ENCODE results near the gene EPO. TPM values are rescaled to one million over a fixed set of nuclear protein-coding genes. Genes with fewer than 3 reads are reported as not detected.

EPO gene
- polyA plus RNA-seq, 4 donors, result 0.17 to 0.18 TPM; not detected in 2

DNA sequence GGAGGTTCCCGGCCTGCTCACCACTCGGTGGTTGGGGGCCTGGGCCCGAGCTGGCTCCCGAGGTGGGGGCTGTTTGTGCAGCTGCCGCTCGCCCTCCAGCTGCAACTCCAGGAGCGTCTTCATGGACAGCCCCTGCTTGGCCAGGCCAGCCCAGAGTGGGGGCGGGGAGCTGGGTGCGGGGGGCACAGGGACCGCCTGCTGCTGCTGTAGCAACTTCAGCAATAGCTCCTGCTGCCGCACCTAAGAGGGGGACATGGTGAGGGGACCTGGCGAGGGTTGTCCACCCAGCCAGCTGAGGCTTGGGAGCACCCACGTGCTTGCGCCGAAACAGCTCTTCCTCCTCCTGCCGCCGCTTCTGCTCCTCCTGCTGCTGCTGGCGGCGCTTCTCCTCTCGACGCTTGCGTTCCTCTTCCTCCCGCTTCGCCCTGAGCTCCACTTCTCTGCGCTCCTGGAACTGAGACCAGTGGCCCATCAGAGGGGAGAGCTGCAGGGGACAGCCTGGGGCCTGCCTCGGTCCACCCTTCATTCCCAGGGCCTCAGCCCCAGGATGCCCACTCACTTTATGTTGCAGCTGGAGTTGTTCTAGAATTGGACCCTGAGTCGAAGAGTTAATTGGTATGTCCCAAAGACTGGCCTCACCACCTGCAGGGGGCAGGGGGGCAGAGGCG is 37.1 kb upstream of the EPO start:
- no peak for DNase-seq (ENCODE audit: low read depth in 4 of 4, low spot score in 3 of 4)

DNA sequence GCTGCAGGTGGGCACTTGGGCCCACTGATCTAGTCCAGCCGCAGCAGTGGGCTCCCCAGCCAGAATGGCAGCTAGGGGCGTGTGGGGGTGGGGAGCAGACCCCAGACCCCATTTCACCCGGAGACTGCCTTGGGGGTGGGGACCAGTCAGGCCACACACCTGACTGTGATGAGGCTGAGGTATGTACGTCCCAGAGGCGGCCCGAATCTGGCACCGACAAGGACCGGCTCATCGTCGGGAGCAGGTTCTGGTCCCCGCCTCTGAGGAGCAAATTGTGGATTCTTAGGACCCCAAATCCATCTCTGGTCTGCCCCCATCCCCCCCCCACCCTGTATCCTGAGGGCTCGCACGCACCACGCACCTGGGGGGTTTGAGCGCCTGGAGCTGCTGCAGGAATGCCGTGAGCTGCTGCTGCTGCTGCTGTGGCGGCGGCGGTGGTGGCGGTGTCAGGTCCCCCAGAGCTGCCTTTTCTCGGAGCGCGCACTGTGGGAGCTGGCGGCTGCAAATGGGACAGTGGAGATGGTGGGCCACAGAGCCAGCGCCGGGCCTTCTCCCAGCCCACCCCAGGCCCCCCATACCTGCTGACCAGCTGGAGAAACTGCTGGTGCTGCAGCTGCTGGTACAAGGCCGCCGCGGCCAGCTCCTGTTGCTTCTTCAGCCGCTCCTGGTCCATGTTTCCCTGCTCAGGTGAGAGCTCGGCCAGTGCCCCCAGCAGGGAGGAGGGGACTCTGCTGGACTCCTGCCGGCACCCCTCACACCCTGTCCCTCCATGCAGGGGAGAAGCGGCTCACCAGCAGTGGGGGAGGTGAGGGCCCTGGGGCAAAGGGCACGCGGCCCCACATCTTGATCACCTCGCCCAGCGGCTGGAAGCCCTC is 36.4 kb upstream of the EPO start:
- no peak for DNase-seq (ENCODE audit: low read depth in 4 of 4, low spot score in 3 of 4)

DNA sequence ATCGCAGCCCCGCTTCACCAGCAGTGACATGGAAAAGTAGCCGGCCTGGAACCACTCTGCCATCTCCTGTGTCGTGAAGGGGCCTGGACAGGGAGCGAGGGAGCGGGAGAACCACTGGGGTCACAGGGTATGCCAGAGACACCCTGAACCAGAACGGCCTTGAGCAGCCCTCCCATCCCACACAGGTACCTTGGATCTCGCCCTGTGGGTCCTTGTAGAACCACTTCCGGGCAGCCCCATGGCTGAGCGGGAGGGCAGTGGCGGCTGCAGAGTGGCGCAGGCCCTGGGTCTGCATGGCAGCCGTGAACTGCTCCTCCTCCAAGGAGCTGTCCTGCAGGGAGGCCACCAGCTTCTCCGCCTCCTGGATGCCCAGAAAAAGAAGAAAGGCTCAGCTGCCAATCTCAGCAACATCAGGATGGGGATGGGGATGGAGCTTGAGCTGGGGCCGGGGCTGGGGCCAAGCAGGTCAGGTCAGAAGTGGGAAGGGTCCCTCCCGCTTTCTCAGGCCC is 35.7 kb upstream of the EPO start:
- no peak for DNase-seq (ENCODE audit: low read depth in 4 of 4, low spot score in 3 of 4)

DNA sequence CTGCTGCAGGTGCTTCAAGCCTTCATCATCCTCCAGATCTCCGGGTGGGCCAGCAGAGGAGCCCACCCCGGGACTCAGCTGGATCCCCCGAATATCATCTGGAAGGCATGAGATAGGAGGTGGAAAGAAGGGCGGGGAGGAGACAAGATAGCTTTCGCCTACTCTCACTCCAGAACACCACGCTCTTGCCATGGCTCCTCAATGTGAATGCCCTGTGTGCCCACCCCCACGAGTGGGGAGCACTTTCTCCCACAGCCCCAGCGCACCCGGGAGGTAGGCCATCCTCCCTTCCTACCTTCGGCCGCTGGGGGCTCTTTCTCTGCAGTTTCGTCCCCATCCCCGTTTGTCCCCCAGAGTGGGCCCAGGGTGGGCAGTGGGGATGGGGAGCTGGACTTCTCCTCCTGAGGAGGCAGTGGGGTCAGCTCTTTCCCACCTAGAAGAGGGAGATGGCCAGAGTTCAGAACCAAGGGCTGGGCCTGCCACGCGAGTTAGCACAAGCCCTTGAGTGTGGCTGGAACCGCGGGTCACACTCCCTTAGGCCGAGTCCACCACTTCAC is 35.1 kb upstream of the EPO start:
- no peak for DNase-seq (ENCODE audit: low read depth in 4 of 4, low spot score in 3 of 4)

DNA sequence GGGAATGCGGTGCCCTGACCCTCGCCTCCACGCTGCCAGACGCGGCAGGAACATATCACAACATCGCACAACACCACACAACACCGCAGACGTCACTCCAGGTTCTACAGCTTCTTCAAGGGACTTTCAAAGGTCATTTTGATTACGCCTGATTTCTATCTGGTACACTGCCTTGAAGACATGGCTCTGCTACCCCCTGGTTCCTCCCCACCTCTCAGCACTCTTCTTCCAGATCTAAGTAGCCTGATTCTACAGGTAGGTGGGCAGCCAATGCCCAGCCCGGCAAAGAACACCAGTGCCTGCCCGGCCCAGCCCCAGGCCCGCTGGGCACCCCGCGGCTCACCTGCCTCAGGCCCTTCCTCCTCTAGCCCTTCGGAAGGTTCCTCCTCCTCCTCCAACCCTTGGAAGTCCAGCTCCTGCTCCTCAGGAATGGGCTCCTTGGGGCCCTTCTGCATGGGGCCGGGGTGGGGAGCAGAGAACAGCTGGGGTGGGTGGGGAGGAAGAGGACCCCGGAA is 34.6 kb upstream of the EPO start:
- DNase-seq (ENCODE audit: low read depth in 4 of 4, low spot score in 3 of 4), result no peak

DNA sequence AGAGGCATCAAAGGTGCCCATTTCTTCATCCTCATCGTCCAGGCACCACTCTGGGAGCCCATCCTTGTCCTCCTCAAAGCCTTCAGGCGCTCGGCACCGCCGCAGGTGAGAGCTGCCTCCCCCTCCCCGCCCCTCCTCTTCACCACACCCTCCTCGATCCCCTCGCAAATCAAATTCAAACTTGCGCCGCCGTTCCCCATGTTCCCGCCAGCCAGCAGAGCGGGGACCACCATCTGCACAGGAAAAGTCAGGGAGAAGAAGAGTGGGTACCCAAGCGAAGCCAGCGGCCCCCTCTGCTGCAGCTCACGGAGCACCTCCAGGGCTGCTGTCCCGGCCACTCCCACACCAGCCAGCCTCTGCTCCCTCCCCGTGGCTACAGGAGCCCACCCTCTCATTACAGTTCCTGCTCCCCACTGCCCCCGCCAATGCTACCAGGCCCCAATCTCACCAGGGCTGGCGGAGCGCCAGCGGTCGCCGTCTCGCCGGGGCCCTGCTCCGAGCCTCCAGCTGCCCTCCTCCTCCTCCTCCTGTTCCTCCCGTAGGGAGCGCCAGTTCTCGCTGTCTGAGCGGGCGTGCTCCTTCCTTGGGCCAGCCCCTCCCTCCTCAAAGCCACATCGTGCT is 34.0 kb upstream of the EPO start:
- DNase-seq (ENCODE audit: low read depth in 4 of 4, low spot score in 3 of 4), result no peak

DNA sequence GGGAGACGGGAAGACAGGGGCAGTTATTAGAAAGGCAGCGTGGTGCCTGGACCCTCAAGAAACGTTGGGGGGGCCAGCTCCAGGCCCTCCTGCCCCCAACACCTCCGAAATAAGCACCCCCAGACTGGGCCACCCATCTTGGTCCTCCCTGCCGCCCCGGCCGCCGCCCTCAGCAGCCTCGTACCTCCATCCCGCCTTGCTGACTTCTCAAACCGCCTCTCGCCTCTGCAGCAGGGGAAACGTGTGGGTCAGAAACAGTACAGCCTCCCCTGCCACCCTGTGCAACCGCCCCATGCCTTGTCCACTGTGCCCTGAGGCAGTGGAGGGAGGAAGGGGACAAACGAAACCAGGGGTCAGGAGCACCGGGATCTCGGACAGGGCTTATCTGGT is 33.5 kb upstream of the EPO start:
- DNase-seq (ENCODE audit: low read depth in 4 of 4, low spot score in 3 of 4), result no peak

DNA sequence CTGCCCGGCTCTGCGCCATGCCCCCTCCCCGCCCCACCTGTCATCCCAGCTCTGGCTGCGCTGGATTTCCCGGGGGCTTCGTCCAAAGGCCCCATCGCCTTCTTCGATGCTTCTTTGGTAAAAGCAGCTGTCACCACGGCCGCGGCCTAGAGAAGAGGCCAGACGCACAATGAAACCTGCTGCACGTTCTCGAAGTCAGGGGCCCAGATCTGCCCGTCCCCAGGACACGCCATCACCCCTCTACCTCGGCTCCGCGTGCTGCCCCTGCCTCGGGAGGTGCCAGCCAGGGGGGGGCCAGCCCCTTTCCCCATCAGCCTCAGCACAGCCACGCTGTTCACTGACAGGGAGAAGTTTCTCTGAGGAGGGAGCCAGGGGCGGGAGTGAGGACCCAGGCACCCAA is 33.0 kb upstream of the EPO start:
- no peak for DNase-seq (ENCODE audit: low read depth in 4 of 4, low spot score in 3 of 4)

DNA sequence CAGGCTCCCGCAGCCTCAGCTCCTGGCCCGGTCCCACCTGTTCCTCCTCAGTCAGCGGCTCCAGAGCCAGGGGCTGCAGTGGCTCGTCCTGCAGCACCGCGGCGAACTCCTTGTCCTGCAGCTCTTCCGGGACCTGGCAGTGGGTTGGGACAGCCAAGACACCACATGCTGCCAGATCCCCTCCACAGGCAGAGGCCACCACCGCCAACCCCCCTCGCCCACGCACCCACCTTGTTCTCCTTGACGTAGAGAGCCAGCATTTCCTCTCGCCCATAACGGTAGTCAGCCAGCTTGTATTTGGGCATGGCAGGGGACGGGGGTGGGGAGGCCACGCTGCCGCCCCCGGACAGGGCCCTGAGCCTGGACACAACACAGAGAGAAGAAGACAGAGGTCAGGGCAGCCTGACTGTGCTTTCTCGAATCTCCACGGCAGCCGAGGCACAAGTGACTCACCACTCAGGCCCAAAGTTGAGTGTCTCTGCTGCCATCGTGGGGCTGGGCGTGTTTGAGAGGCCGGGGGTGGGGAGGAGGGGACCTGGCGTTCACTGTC is 32.4 kb upstream of the EPO start:
- no peak for DNase-seq (ENCODE audit: low read depth in 4 of 4, low spot score in 3 of 4)

DNA sequence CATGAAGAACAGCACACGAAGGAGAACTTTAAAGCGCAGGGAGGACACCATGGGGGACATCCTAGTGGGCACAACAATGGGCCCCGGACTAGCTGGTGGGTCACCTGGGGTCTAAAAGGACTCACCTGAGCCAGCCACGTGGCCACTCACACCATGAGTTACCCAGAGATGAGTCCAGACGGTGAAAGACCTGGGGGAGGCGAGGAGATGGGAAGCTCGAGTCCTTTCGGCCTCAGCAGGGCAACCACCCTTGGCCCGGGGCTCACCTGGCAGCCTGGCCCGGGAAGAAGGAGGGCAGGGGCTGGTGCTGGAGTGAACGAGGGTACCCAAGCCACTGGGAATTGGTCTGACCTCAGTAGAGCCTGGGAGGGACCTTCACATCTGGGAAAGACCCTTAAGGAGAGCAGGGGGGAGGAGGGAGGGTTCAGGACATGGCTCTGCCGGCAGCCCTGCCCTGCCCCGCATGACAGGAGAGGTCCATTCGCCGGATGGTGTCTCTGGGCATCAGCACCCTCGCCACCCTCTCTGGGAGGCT is 31.9 kb upstream of the EPO start:
- no peak for DNase-seq (ENCODE audit: low read depth in 4 of 4, low spot score in 3 of 4)

DNA sequence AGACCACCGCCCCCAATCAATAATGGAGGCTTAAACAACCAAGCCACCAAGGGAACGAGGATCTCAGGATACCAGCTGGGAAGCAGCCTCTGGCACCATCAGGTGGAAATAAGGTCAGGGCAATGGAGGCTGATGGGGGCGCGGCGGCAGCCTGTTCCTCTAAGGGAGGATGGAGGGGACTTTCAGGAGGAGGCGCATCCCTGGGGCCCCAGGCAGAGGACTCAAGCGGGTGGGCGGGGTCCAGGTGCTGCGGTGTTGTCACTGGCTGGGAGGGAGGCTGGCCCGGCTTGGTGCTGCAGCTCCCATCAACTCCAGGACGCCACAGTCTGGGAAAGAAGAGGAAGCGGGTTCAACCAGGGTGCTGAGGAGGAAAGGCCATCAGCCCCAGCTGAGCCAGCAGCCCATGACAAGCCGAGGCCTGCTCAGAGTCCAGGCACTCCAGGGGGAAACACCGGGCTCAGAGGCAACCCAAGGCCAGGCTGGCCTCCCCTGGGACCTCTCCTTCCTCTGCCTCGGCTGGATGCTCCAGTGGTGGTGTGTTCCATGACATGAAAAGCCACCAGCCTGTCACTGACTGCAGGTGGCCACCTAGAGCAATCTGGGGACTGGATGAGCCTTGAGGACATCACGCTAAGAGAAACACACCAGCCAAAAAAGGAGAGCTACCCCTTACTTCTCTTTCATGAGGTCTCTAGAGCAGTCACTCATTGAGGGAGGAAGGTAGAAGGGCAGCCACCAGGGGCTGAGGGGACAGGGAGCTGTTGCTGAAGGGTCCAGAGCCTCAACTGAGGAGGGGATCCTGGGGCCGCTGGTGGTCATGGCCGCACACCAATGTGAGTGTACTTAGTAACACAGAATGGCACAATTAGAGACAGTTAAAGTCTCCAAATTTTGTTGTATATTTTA is 30.8 kb upstream of the EPO start:
- DNase-seq (ENCODE audit: low read depth in 4 of 4, low spot score in 3 of 4), result no peak

DNA sequence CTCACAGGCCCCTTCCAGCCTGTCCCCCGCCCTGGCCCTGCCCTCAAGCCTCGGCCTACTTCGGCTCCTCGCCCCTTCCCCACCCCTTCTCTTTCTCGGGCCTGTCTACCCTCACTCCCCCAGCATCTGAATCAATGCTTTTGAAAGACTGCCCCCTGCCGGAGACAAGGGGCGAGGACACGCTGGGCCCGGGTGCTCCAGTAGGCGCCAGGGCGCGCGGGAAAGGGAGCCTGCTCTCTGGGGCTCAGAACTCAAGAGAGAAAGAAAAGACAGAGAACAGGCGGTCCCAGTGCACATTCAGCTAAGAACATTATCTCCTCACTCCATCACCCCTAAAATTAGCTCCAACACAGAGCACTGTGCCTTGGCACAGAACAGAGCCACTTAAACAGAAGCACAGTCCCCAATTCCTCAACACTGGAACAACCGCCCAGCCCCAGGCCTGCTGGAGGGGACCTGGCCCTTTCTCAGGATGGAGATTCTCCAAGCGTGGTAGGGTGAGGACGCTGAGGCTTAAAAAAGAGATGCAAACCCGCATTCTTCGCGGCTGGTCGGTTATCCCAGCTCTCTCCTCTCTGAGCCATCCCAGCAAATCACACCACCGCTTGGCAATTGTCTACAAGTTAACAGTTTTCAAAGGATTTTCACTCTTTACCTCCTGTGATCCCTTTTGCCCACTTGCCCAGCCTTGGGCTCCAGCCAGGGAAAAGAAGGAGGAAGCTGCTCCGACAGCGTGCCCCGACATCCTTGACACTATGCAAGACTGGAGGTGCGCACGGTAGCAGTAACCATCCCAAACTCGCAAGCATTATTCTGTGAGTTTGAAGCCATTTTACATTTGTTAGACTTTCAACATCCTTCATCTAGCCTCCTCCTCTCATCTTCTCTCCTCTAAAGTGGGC is 28.3 kb upstream of the EPO start:
- DNase-seq (ENCODE audit: low read depth in 4 of 4, low spot score in 3 of 4), result peak in 1 of 4 donors; percentile 68

DNA sequence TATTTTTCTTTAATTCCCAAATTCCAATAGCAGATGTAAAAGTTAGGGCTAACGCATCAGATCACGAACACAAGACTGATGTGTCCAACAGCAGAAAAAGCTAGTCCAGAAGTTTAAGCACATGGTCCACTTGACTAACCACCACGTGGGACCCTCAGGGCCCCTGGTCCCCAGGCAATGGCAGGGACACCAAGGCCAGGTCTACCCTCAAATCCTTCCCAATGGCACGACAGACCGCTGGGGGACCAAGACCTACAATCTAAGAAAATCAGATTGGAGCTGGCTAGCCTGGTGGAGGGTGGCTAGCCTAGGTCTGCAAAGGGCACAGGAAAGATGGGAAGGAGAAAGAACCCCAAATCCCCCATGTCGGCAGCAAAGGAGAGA is 27.7 kb upstream of the EPO start:
- DNase-seq (ENCODE audit: low read depth in 4 of 4, low spot score in 3 of 4), result no peak

DNA sequence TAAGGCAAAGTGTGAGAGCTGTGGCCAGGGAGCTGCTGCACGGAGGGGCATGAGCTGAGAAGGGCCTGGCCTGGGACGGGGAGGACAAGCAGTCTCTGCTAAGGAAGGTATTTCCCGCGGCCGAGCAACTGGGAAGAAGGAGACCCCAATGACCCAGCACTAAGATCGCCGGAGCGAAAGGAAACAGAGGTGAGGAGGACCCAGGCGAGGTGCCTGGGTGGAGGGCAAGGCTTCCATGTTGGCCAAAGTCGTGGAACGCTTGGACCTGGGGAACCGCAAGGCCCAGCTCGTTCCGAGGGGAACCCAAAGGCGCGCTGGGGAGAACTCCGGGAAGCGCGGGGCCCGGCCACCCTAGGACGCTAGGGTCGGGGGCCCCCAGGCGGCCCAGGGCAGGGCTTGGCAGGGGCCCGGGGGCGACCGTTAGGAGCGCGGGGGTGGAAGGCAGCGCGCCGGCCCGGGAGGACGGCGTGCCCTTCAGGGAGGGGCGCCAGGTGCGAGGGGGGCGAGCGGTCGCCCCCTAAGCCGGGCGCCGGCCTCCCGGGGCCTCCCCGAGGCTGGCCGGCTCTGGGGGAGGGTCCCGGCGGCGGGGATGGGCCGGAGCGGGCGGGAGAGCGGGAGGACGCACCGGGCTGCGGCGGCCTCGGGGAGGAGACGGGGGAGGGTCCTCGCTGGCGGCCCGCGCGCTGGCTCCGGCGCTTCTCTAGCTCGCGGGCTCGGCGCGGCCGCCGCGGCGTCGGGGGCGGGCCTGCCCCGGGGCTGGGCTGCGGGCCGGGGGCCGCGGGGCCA is 26.8 kb upstream of the EPO start:
- no peak for DNase-seq (ENCODE audit: low read depth in 4 of 4, low spot score in 3 of 4)

DNA sequence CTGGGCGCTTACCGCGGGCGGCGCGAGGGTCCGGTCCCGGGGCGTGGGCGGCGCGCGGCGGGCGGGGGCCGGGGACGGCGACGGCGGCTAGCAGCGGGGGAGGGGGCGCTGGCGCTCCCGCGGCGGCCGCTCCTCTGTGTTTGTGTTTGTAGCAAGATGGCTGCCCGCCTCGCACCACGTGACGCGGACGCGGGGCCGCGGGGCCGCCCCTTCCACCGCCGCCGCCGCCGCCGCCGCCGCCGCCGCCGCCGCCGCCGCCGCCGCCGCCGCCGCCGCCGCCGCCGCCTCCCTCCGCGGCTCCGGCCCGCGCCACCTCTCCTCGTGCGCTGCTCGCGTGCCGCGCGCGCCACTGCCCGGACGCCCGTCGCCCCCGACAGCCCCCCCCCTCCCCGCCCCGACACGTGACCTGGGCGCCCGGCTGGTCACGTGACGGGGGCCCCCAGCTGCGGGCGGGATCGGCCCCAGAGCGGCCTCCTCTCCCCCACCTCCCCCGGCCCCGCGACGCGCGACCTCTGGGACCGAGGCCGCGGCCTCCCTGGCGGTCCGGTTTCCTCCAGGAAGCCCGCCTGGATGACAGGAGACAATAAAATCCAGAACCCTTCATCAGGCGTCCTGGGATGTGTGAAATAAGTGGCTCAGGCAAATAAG is 26.0 kb upstream of the EPO start, which contains the start of gene GIGYF1:
Gene GIGYF1, minus strand, starts transcription at position 153 of the 648 bp plus-strand sequence. CDS start 6,012 bp downstream, outside the sequence.
- no peak for DNase-seq (ENCODE audit: low read depth in 4 of 4, low spot score in 3 of 4)

DNA sequence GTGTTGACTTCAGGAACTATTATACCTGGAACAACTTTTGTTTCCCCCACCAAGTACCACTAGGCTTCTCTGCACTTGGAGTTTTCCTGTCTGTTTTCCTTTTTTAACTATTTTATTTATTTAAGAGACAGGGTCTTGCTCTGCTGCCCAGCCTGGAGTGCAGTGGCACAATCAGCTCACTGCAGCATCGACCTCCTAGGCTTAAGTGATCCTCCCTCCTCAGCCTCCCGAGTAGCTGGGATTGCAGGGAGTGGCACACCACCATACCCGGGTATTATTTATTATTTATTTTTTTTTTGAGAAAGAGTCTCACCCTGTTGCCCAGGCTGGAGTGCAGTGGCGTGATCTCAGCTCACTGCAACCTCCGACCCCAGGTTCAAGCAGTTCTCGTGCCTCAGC is 24.1 kb upstream of the EPO start:
- no peak for DNase-seq (ENCODE audit: low read depth in 4 of 4, low spot score in 3 of 4)

DNA sequence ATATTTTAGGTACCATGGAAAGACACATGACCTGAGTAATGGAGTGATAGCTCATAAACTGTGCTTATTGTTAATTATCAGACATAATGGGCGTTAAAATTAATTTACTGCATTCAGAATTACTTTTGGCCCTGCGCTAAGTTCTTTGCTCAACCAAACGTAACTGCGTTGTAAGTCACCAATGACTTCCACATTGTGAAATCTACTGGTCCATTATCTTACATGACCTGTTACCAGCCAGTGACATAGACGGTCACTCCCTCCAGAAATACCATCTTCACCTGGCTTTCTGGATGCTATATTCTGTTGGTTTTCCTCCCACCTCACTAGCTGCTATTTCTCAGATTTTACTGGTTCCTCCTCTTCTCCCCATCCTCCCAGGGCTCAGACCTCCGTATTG is 21.2 kb upstream of the EPO start:
- DNase-seq (ENCODE audit: low read depth in 4 of 4, low spot score in 3 of 4), result no peak
